ENCODE data around the gene IQCM.
"Not testable (repeated sequence)": the region's sequence is repeated elsewhere in the genome, so short reads cannot be mapped to it uniquely, and the experiment has no call there.

IQCM gene

DNA sequence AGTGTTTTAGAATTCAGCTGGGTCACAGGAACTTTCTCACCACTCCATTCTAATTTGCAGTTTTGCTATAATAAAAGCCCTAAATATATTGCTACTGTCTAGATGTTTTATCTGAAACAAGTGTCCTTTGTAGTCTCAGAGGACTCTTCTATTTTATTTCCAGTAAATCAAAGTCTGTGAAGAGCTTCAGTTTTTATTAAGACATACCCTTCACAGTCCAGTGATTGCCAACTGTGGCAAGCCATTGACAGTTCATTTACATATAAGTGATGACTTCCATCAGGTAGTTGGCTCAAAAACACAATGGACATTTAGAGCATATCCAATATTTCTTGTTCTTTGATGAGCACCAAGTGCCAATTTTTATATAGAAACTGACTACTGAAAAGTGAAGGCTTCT, 466.1 kb downstream of the IQCM start:
- Mint-ChIP-seq H3K9me3 (peaks cover 11% of the 10 kb centered on the region), H3K4me1 (no peaks in the 10 kb centered on the region), H3K36me3 (ENCODE audit: low read depth) (no peaks in the 10 kb centered on the region), H3K27me3 (ENCODE audit: low read depth) (peaks cover 3% of the 10 kb centered on the region), H3K27ac (no peak overlapping the region), H3K4me3 (no peak overlapping the region)
- TF ChIP-seq, protein P1, sequence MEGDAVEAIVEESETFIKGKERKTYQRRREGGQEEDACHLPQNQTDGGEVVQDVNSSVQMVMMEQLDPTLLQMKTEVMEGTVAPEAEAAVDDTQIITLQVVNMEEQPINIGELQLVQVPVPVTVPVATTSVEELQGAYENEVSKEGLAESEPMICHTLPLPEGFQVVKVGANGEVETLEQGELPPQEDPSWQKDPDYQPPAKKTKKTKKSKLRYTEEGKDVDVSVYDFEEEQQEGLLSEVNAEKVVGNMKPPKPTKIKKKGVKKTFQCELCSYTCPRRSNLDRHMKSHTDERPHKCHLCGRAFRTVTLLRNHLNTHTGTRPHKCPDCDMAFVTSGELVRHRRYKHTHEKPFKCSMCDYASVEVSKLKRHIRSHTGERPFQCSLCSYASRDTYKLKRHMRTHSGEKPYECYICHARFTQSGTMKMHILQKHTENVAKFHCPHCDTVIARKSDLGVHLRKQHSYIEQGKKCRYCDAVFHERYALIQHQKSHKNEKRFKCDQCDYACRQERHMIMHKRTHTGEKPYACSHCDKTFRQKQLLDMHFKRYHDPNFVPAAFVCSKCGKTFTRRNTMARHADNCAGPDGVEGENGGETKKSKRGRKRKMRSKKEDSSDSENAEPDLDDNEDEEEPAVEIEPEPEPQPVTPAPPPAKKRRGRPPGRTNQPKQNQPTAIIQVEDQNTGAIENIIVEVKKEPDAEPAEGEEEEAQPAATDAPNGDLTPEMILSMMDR (IDR thresholded peaks at IDR 0.05; ENCODE audit: unreplicated experiment in 3 of 3): no peak

DNA sequence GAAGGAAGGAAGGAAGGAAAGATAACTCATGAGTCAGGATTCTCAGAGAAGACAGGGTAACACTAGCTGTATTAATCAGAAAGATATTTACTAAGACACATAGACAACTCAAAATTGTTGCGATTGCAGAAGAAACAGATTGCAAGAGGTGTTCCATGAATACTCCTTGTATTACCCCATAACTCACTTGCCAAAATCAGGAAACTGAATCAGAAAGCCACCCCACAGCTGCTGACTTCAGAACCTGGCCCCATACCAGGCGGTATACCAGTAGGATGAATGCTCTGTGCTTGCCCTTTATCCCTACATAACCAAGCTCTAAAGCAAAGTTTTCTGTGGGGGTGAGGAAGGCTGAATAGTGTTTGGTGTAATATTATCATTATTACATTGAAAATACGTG, 468.5 kb downstream of the IQCM start:
- Mint-ChIP-seq H3K27ac (no peak overlapping the region), H3K27me3 (ENCODE audit: low read depth) (peaks cover 3% of the 10 kb centered on the region), H3K4me1 (no peaks in the 10 kb centered on the region), H3K36me3 (ENCODE audit: low read depth) (no peaks in the 10 kb centered on the region), H3K4me3 (no peak overlapping the region), H3K9me3 (peaks cover under 1% of the 10 kb centered on the region)
- TF ChIP-seq, protein P1 (IDR thresholded peaks at IDR 0.05; ENCODE audit: unreplicated experiment in 3 of 3): no peak

DNA sequence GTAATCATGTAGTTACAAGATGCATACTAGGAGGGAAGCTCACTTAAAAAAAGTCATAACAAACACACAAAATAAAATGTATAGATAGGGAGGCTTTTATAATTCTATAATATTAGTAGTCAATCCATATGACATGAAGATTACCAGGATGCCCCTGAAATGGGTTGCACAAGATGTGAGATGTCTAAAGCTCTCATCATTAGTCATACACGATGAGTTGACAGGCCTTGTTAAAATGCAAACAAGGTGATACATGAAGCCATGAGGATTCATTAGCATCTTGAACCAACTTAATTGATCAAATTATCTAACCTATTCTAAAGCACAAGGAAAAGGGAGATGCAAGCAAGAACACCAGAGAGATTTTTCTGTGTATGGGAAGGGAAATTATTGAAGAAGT, 470.2 kb downstream of the IQCM start:
- Mint-ChIP-seq H3K27ac (no peak overlapping the region), H3K4me3 (no peak overlapping the region), H3K27me3 (ENCODE audit: low read depth) (peaks cover 3% of the 10 kb centered on the region), H3K4me1 (no peaks in the 10 kb centered on the region), H3K36me3 (ENCODE audit: low read depth) (no peaks in the 10 kb centered on the region), H3K9me3 (no peaks in the 10 kb centered on the region)
- TF ChIP-seq, protein P1 (IDR thresholded peaks at IDR 0.05; ENCODE audit: unreplicated experiment in 3 of 3): no peak

DNA sequence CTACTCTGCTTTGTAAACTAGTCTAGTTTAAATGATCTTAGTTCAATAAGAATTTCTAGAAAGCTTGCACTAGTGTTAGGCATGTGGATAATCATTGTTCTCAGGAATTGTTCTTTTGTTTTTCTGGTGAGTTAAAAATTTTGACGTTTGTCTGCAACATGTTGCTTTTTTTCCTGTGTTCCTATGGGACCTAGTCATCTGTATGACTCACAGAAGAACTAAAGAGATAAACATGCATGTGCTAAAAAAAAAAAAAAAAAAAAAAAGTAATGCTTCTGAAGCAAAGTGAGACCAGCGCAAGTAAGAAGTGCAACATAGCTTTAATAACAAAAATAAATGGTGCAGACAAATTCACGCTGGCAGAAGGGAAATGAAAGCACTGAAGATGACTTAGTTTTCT, 471.2 kb downstream of the IQCM start:
- Mint-ChIP-seq H3K36me3 (ENCODE audit: low read depth) (no peaks in the 10 kb centered on the region), H3K4me3 (no peak overlapping the region), H3K27ac (no peak overlapping the region), H3K4me1 (no peaks in the 10 kb centered on the region), H3K9me3 (peaks cover 2% of the 10 kb centered on the region), H3K27me3 (ENCODE audit: low read depth) (peaks cover 3% of the 10 kb centered on the region)
- TF ChIP-seq, protein P1 (IDR thresholded peaks at IDR 0.05; ENCODE audit: unreplicated experiment in 3 of 3): no peak

DNA sequence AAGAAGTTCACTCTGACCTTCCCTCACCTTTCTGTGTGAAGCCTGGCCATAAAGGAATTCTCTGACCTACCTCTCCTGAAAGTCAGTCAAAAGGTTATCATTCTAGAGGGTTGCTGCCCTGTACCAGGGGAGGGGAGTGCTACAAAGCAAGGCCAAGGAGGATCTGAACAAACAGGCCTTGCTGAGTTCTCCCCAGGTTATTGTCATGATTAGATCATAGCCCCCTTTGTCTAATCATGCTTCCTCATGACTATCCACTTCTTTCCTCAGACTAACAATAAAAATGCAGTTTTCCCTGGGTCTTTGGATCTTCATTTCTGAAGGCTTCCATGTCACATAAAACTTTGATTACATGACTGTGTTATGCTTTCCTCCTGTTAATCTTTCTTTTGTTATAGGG, 472.0 kb downstream of the IQCM start:
- peaks cover 9% of the 10 kb centered on the region for H3K9me3 Mint-ChIP-seq
- H3K27ac Mint-ChIP-seq: no peak overlapping the region
- TF ChIP-seq, protein P1 (IDR thresholded peaks at IDR 0.05; ENCODE audit: unreplicated experiment in 3 of 3): no peak
- H3K4me1 Mint-ChIP-seq: no peaks in the 10 kb centered on the region
- H3K27me3 Mint-ChIP-seq (ENCODE audit: low read depth): peaks cover 2% of the 10 kb centered on the region
- H3K4me3 Mint-ChIP-seq: no peak overlapping the region
- no peaks in the 10 kb centered on the region for H3K36me3 Mint-ChIP-seq (ENCODE audit: low read depth)

DNA sequence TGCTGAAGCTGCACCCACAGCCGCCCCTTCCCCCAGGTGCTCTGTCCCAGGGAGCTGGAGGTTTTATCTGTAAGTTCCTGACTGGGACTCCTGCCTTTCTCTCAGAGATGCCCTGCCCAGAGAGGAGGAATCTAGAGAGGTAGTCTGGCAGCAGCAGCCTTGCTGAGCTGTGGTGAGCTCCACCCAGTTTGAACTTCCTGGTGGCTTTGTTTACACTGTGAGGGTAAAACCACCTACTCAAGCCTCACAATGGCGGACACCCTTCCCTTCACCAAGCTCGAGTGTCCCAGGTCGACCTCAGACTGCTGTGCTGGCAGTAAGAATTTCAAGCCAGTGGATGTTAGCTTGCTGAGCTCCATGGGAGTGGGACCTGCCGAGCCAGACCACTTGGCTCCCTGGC, 474.5 kb downstream of the IQCM start:
- not testable (repeated sequence) for H3K4me1 Mint-ChIP-seq; H3K27me3 Mint-ChIP-seq (ENCODE audit: low read depth); H3K36me3 Mint-ChIP-seq (ENCODE audit: low read depth); H3K4me3 Mint-ChIP-seq; H3K27ac Mint-ChIP-seq
- H3K9me3 Mint-ChIP-seq: peaks cover 20% of the 10 kb centered on the region

Data from nephron (organoid).